Neutrophil (primary cell): ENCODE measurements around the gene ATP5ME.

Experiments used
- H3K27ac ChIP-seq: fragments of 200-600 bp; sonication (generic); 2 replicates; pipeline ENCODE4 v1.5.1; 2016; ENCODE audit warnings: mild to moderate bottlenecking, moderate library complexity
- H3K27me3 ChIP-seq: fragments of 200-600 bp; sonication (generic); 2 replicates; pipeline ENCODE4 v1.6.0; 2016; ENCODE audit warnings: mild to moderate bottlenecking
- H3K36me3 ChIP-seq: fragments of 200-600 bp; sonication (generic); 2 replicates; pipeline ENCODE4 v1.5.1; 2017
- H3K4me1 ChIP-seq, 2 experiments: fragments of 200-600 bp in 1 of 2; sonication (generic) in 1 of 2; 1 replicate in 1 of 2; 2 replicates in 1 of 2; pipeline versions ENCODE4 v1.5.1 to v1.6.1; 2013 to 2016; ENCODE audit warnings: low read depth in 1 of 2, low read length in 1 of 2, mild to moderate bottlenecking in 1 of 2, moderate library complexity in 1 of 2; ENCODE audit not compliant: control insufficient read depth in 1 of 2, insufficient read depth in 1 of 2
- H3K4me3 ChIP-seq, 2 experiments: fragments of 200-600 bp in 1 of 2; sonication (generic) in 1 of 2; 1 replicate in 1 of 2; 2 replicates in 1 of 2; pipeline ENCODE4 v1.5.1; 2013 to 2016; ENCODE audit warnings: low read depth in 1 of 2, low read length in 1 of 2, mild to moderate bottlenecking in 1 of 2, moderate library complexity in 1 of 2
- H3K9me3 ChIP-seq: fragments of 200-600 bp; sonication (generic); 2 replicates; pipeline ENCODE4 v1.5.1; 2016
- CTCF ChIP-seq: fragments of 200-600 bp; sonication (generic); IDR thresholded peaks from 2 replicates; pipeline ENCODE4 v1.5.1; 2016; ENCODE audit warnings: antibody characterized with exemption

ATP5ME gene

GRCh38 chr4:680551-680927, 6.5 kb upstream of the ATP5ME start:
- peaks cover 23% of the 10 kb centered on the region for H3K27me3 ChIP-seq
- peak overlapping the region; percentile 40 to 59 for H3K4me3 ChIP-seq
- no peaks in the 10 kb centered on the region for H3K9me3 ChIP-seq
- no peaks in the 10 kb centered on the region for H3K36me3 ChIP-seq
- TF ChIP-seq CTCF: no peak
- no peak overlapping the region for H3K27ac ChIP-seq
- H3K4me1 ChIP-seq: peaks cover 11 to 36% of the 10 kb centered on the region in 2 experiments

GRCh38 chr4:680091-680490, 6.0 kb upstream of the ATP5ME start:
- peaks cover 23% of the 10 kb centered on the region for H3K27me3 ChIP-seq
- H3K9me3 ChIP-seq: no peaks in the 10 kb centered on the region
- no peaks in the 10 kb centered on the region for H3K36me3 ChIP-seq
- H3K4me3 ChIP-seq: no peak overlapping the region
- peaks cover 16 to 41% of the 10 kb centered on the region in 2 experiments for H3K4me1 ChIP-seq
- TF ChIP-seq CTCF: no peak
- H3K27ac ChIP-seq: no peak overlapping the region

- H3K27me3 ChIP-seq: peaks cover 23% of the 10 kb centered on the region
- no peaks in the 10 kb centered on the region for H3K9me3 ChIP-seq
- no peak overlapping the region for H3K27ac ChIP-seq
- H3K4me1 ChIP-seq: peaks cover 20 to 45% of the 10 kb centered on the region in 2 experiments
- no peaks in the 10 kb centered on the region for H3K36me3 ChIP-seq
- no peak overlapping the region for H3K4me3 ChIP-seq
- TF ChIP-seq CTCF: no peak
Measured at GRCh38 chr4:679629-680028, 5.6 kb upstream of the ATP5ME start.

- Histone ChIP-seq H3K9me3 (no peaks in the 10 kb centered on the region), H3K27me3 (peaks cover 23% of the 10 kb centered on the region), H3K36me3 (no peaks in the 10 kb centered on the region), H3K4me1 (peaks cover 18 to 41% of the 10 kb centered on the region in 2 experiments), H3K27ac (no peak overlapping the region), H3K4me3 (no peak overlapping the region)
- no peak for TF ChIP-seq CTCF
Measured at GRCh38 chr4:679104-679481, 5.0 kb upstream of the ATP5ME start.

GRCh38 chr4:678331-679103, 4.4 kb upstream of the ATP5ME start:
- H3K4me1 ChIP-seq: peaks cover 19 to 38% of the 10 kb centered on the region in 2 experiments
- H3K27ac ChIP-seq: no peak overlapping the region
- no peaks in the 10 kb centered on the region for H3K9me3 ChIP-seq
- H3K27me3 ChIP-seq: peaks cover 23% of the 10 kb centered on the region
- H3K36me3 ChIP-seq: no peaks in the 10 kb centered on the region
- no peak for TF ChIP-seq CTCF
- H3K4me3 ChIP-seq: no peak overlapping the region
